Measurements from ENCODE around the gene ATRNL1.

DNA sequence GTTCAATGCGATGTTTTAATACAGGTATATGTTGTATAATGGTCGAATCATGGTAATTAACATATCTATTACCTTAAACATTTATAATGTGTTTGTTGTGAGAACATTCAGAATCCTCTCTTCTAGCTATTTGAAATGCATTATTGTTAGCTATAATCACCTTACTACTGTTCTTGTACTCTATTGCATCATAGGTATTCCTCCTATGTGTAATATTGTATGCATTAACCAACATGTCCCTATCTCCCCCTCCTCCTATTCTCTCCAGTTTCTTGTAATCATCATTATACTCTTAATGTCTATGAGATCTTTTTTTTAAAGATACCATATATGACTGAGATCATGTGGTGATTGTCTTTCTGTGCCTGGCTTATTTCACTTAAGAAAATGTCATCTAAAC lies 235.2 kb downstream of the ATRNL1 start:
- TF ChIP-seq, protein P1, sequence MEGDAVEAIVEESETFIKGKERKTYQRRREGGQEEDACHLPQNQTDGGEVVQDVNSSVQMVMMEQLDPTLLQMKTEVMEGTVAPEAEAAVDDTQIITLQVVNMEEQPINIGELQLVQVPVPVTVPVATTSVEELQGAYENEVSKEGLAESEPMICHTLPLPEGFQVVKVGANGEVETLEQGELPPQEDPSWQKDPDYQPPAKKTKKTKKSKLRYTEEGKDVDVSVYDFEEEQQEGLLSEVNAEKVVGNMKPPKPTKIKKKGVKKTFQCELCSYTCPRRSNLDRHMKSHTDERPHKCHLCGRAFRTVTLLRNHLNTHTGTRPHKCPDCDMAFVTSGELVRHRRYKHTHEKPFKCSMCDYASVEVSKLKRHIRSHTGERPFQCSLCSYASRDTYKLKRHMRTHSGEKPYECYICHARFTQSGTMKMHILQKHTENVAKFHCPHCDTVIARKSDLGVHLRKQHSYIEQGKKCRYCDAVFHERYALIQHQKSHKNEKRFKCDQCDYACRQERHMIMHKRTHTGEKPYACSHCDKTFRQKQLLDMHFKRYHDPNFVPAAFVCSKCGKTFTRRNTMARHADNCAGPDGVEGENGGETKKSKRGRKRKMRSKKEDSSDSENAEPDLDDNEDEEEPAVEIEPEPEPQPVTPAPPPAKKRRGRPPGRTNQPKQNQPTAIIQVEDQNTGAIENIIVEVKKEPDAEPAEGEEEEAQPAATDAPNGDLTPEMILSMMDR (IDR thresholded peaks at IDR 0.05): no peak
- no peak for TF ChIP-seq POLR2A (IDR thresholded peaks at IDR 0.05)
